Stimulated activated CD4-positive, alpha-beta T cell treated with anti-CD3 and anti-CD28 coated beads, TNF-alpha, amount 100 ng/mL, for 24 hours (primary cell): ENCODE data around the gene CCND3.
A peak's percentile ranks its signal among the peaks of the same experiment; 100 is the strongest.

ENCODE experiments used
- DNase-seq, 3 experiments: peaks; one replicate each; pipeline ENCODE4 v3.0.0-alpha.2; 2020; ENCODE audit warnings: low read depth in 3 of 3

Gene CCND3

DNA sequence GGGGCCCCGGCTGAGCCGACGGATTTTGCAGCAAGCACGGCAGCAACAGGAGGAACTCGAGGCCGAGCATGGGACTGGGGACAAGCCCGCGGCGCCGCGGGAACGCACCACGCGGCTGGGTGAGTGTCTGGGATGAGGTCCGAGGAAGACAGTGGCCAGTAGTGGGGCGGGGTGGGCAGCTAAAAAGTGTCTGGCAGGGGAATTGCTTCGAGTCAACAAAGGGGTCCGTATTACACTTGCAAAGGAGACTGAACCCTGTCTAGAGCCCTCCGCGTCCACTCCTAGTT, 20.0 kb downstream of the CCND3 start:
- no peak for DNase-seq

GRCh38 chr6:41920921-41921711, 20.5 kb downstream of the CCND3 start, which contains the start of the genes BYSL and MED20:
Gene BYSL (plus strand): TSS chr6:41921499. CDS start chr6:41921563, 64 bp downstream.
Gene MED20 (minus strand): TSS chr6:41921139. CDS start chr6:41921018, 121 bp downstream.
- peak; percentile 91 to 93 (median 92) for DNase-seq

- no peak for DNase-seq
Measured at GRCh38 chr6:41917528-41917927, 24.1 kb downstream of the CCND3 start.

- DNase-seq, result no peak
Measured at GRCh38 chr6:41914869-41915530, 26.6 kb downstream of the CCND3 start.

DNA sequence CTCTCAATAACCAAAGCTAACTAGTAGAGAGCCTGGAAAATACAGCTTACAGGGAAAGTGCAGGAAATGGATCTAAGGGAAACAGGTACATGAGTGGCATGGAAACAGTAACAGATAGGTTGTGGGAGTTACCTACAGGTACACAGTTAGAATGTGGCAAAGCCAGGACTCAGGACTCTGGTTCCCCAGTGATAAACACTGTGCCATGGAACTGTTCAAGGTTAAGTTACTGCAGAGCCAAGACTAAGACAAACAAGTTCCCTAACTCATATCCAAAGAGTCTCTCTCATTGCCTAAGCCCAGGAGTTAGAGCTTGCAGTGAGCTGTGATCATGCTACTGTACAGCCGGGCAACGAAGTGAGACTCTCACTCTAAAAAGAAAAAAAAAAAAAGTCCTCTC, 27.3 kb downstream of the CCND3 start:
- DNase-seq, result no peak

DNA sequence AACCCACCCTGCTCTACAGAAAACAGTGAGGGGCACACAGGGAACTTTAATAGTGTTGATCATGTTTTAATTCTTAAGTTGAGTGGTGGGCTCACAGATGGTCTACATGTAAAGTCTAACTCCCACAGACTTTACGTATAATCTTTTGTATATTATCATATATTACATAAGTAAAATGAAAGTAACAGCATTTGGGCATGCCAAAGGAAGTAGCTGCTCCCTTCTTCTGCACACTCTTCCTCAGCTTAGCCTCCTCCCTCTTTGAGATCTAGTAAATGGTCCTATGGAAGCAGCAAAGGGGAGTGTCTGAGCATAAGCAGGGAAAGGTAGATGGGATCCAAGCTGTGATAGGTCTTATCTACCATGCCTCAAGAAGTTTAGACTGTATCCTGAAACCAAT, 31.9 kb downstream of the CCND3 start:
- DNase-seq, result no peak

DNA sequence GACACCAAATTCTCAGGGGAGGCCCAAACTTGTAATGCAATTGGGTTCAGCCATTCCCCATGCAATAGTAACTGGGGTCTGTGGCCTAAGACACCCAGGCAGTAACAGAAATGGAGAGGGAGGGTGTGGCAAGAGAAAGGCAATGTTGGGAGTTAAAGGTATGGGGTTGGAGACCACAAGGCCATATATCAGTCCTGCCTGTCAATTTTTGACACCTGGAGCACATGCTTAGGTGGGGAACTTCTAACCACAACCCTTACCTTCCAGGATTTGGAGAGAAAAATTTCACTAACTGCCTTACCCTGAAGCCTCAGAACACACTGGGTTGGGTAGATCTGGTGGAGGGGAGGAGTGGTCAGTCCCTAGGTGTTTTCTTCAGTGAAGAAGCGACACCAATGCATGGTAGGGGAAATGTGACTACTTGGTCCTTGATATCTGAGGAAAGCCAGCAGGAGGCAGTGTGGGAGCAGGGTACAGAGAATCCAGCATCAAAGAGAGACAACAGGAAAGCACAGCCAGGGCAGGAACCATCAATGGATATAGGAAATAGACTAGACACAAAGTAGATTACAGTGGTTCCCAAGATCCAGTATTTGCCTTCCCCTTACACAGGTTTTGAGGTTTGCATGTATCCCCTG, 39.6 kb downstream of the CCND3 start:
- peak in 2 of 3 experiments; percentile 27 to 46 for DNase-seq

GRCh38 chr6:41900861-41901260, 40.7 kb downstream of the CCND3 start:
- no peak for DNase-seq

GRCh38 chr6:41896281-41896680, 45.3 kb downstream of the CCND3 start:
- DNase-seq, result no peak

DNA sequence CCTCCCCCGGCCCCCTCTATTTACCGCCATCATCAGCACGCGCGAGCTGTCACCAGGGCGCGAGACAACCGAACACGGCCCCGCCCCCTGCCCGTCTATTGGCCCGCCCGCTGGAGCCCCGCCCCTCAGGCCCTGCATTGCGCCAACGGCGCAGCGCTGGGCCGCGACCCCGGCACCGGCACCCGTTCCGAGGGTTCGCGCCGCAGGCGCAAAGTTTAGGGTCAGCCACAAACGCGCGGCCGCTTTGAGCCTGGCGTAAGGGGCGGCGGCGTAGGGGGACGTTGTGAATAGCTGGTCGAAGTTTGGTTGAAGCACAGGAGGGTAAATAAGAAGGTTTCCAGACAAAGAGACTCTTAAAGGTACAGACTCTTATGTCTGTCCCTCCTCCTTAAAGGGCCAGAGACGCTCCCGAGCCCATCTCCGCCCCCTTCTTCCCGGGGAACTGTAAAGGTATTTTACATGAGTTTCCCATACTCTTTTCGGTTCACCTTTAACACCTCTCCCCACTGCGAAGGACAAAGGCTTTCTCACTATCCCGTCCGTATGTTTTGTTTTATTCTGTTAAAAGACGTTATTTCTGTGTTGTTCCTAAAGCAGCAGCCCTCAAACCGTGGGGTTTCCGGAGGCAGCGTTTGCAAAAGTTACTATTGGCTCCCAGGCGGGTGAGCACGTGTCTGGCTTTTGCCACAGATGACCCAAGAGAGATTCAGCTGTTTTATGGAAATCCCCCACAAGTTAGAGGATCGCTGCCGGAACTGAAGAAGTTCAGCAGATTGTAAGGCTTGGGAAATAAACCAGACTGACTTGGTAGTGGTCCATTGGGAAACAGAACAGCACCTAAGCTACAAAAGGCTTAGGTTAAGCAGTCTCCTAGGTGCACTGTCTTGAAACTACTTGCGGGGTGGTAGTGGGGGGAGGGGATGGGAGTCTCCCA, 46.0 kb downstream of the CCND3 start, which contains the start of gene USP49:
TSS of gene USP49 (minus strand) at position 76 of the 934 bp plus-strand sequence. CDS start 88,392 bp downstream, outside the sequence.
- DNase-seq, result peak; percentile 83 to 93 (median 87)

DNA sequence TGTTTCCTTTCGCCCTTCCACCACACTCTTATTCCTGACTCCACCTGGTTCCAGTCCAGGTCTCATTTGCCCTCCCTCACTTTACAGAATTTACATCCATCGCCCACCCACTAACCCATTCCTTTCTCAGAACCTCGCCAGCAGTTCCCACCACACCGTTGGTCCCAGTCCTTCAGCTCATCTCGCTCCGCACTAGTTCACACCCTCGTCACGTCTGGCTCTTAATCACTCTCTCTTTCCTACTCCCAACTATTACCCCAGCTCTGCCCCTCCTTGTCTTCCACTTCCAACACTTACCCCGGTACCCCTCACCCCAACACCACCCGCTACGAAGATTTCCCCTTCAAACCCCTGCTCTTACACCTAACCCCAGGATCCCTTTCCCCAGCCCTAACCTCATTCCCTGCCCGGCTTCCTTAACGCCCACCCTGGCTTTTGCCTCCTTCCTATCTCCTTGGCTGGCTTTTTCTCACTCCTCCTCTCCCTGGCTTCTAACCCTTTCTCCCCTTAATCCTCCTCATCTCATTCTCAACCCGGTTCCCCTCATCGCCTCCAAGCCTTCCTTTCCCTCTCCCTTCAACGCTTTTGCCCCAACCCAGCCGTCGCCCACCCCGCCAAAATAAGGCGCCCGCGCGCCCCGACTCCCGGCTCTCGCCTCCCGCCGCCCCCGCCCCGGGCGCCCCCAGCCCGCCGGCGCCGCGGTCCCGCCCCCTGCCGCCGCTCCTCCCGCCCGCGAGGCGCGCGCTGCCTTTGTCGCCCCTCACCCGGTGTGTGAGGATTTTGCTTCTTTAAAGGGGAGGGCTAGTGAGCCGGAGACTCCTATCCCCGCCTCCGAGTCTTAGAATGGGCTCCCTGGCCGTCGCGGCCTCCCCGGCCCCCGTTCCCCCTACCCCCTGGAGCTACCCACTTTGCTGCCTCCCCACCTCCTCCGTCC, 47.0 kb downstream of the CCND3 start:
- DNase-seq, result peak in 1 of 3 experiments; percentile 1

DNA sequence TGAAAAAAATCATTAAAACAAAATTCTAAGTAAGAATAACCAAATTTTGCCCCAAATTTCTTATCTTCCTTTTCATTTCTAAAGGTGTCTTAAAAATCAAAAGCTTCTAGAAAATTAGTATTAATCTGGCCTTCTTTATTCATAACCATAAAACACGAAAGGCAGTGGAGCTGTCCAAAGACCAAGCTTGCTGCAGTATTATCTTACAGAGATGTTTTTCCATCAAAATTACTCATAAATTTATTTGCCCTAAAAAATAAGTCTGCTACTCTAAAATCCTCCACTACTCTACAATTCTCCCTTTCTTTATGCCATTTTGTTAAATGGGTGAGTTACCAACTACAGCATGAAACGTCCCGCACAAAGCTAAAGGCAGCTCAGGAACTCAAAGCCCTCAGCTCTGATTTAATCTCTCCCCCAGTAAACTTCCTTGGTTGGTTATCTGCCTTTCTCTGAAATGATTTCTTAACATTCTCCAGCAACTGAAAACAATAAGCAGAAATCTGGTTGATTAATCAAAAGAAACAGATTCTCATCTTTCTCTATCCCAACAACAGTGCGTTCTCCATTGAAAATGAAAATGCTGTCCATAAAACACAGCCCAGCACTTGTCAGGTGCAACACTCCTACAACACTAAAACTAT, 48.6 kb downstream of the CCND3 start:
- no peak for DNase-seq

- DNase-seq, result no peak
Measured at GRCh38 chr6:41887331-41887751, 54.3 kb downstream of the CCND3 start.

GRCh38 chr6:41885930-41886329, 55.7 kb downstream of the CCND3 start:
- no peak for DNase-seq

GRCh38 chr6:41884957-41885356, 56.7 kb downstream of the CCND3 start:
- DNase-seq, result no peak
